Pons (tissue), 1 donor: Measurements from ENCODE around the gene RNF212.
"Not testable (repeated sequence)": the region's sequence is repeated elsewhere in the genome, so short reads cannot be mapped to it uniquely, and the experiment has no call there.

Experiments
- DNase-seq: peaks from one replicate; pipeline ENCODE4 v3.0.0-alpha.2; 2016; ENCODE audit warnings: low spot score

The RNF212 gene, protein sequence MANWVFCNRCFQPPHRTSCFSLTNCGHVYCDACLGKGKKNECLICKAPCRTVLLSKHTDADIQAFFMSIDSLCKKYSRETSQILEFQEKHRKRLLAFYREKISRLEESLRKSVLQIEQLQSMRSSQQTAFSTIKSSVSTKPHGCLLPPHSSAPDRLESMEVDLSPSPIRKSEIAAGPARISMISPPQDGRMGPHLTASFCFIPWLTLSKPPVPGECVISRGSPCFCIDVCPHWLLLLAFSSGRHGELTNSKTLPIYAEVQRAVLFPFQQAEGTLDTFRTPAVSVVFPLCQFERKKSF

DNA sequence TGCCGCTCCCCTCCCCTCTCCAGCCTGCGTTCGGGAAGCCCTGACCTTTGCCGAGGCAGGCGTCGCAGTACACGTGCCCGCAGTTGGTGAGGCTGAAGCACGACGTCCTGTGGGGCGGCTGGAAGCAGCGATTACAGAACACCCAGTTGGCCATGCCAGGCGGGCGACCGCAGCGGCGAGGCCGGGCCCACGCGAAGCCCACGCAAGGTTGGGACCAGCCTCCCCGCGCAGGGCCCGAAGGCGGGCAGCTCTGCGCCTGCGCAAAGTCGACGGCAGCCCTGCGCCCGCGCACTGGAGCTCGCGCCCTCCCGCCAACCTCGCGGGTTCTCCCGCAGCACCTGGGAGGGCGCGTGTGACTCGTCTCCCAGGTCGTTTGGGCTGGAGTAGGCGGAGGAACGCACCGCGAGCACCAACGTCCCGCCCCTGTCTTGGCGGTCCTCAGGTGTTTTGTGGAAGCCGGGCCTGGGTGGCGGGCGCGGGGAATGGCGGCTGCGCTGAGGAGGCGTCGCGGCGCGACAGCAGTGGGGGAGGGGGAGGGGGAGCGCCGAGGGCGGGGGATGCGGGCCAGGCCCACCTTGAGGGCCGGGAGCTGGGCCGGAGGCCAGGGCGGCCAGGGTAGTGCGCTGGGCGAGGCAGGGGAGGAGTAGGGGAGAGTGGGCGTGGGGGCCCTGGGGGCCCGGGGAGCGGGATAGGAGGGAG is at the start of gene RNF212:
Gene RNF212 (minus strand): TSS at position 254 of the 699 bp plus-strand sequence. CDS start 100 bp downstream, at position 154.
- DNase-seq: no peak

DNA sequence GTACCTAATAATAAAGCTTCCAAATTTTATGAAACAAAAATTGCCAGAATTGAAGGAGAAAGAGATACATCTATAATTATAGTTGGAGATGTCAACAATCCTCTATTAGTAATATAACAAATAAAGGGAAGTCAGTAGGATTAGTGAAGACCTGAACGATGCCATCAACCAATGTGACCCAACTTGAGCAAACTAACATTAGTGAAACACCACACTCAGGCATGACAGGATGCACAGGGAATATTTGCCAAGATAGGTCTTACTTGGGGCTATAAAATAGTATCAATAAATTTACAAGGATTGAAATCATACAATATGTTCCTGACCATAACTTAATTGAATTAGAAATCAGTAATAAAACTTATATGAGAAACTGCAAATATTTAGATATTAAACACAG is 47.0 kb upstream of the RNF212 start:
- no peak for DNase-seq

DNA sequence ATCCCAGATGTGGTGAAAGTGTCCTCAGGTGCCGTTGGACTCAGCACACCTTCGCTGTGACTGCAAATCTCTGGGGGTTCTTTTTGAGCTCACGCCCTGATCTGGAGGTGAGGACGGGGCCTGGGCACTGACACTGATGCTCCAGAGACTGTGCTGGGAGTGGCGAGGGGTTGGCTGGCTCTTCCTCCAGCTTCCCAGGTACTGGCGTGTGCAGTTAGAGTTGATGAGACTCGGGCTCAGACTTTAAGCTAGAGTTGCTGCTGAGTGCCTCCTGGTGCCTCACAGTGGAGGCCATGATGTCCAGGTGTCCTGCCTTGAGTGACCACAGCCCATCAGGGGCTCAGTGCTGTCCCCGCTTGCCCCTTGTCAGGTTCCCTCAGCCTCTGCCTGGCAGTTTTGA is 42.7 kb upstream of the RNF212 start:
- DNase-seq: no peak

DNA sequence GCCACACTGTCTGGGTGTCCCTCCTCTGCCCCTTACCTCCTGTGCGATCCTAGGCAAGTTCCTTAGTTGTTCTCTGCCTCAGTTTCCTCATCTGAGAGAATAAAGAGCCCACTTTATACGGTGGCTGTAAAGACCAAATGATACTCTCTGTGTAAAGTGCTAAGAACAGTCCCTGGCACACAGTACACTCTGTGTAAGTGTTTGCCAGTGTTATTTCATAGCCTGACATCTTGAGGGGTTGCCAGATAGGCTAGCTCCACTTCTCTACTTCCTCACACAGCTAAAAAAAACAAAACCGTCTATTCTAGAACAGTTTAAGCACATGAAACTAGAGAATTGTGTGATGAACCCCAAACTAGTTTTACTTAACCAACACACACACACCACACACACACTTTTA is 42.0 kb upstream of the RNF212 start:
- peak; percentile 32 for DNase-seq

DNA sequence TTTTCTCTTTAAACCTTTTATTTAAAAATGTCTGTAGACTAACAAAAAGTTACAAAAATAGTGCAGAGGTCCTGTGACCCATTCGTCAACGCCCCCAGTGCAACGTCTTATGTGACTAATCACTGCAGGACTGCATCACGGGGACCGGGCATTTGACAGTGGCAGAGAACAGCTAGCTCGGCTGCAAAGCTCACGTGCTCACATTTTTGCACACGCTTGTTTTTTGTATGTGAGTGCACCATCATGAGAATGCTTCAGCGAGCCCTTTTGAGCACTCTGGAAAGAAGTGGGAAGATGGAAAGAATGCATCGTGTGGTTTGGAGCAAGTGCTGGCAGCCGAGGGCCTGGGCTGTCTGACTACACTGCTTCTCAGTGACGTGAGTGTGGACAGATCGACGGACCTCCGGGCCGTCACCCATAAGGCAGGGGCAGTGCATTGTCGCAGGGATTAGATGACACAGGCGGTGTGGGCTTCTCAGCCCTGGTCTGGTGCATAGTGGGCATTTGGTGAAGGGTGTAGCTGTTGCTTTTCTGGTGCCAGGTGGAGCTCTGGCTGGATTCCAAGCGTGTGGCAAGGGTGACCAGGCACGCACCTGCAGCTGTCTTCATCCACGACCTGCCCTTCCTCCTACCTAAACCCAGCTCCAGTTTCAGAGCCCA is 41.3 kb upstream of the RNF212 start:
- DNase-seq: no peak

DNA sequence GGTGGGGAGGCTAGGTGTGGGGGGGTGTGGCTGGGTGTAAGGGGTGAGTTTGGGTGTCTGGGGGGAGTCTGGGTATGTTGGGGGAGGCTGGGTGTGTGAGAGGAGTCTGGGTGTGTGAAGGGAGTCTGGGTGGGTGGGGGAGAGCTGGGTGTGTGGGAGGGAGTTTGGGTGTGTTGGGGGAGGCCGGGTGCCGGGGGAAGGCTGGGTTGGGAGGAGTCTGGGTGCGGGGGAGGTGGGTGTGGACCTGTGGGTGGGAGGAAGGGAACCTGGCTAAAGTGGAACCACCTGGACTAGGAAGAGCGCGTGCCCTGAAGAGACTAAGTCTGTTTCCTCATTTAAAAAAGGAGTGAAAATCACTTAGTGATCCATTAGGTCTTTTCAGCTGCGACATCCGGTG is 40.8 kb upstream of the RNF212 start:
- DNase-seq: no peak

DNA sequence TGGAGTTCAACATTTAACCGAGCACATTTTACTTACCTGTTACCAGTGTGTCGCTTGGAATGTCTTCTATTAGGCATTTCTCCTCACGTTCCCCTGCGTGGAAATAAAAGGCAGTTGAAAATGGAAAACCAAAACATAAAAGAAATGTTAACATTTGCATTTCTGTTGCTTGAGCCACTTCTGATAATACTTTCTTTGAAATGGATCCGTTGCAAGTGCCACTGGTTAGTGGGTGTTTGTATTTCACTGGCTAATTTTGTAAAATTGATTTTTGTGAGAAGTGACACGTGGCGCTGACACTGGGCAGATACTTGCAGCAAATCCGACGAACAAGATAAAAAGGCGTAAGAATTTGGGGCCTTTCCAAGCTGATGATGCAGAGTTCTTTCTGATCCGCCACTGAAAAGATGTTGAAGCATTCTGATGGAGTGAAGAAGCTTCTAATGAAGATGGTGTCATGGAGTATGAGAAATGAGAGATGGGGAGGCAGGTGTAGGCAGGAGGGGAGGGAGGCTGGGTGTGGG is 40.3 kb upstream of the RNF212 start:
- DNase-seq: no peak

DNA sequence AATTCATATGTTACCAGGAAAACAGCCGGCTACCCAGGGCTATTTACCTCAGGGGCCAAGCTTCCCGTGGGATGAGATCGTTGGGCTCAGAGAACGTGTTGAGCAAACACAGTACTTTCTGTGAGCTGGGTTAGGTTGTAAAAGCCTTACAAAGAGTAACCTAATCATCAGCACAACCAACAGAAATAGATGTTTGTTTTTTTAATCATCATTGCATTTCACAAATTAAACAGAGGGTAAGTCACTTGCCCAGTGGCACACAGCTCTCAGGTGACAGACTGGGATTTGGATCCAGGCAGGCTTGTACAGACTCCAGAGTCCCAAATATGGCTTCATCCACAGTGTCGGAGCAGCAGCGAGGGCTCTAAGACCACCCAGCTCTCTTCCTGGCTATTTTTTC is 38.9 kb upstream of the RNF212 start:
- no peak for DNase-seq

DNA sequence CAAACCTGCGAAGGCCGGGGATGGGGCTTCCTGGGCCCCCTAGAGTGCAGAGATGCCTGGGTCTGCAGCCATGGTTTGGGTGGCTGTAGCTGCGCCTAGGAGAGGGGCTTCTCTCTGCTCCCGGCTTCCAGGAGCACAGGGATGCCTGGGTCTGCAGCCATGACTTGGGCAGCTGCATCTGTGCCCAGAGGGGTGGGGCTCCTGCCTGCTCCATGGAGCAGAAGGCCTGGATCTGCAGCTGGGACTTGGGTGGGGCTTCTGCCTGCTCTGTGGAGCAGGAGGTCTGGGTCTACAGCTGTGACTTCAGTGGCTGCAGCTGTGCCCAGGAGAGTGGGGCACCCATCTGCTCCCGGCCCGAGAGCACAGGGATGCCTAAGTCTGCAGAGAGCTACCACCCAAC is 38.2 kb upstream of the RNF212 start:
- no peak for DNase-seq

DNA sequence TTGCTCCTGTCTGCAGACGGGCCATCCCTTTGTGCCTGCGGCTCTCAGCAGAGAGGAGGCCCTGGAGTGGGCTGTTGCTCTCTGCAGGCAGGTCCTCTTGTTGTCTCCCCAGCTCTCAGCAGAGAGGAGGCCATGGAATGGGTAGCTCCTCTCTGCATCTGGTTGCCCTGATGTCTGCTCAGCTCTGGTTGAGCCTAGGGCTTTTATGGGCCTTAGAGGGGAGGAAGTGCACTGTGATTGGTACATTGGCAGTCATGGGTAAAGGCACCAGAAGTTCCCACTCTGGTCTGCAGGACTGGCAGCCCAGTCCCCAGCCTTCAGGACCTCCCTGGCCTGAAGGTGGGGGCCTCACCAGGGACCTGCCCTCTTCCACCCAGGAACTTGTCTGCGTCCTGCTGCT is 37.5 kb upstream of the RNF212 start:
- no peak for DNase-seq

DNA sequence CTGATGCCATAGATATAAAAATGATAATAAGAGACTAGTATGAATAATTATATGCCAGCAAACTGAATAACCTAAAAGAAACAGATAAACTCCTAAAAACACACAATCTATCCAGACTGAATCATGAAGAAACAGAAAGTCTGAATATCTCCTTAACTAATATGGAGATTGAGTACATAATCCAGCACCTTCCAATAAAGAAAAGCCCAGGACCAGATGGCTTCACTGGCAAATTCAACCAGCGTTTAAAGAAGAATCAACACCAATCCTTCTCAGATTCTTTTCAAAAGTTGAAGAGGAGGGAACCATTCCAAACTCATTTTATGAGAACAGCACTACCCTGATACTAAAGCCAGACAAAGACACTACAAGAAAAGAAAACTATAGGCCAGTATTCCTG is 26.5 kb upstream of the RNF212 start:
- DNase-seq: no peak

DNA sequence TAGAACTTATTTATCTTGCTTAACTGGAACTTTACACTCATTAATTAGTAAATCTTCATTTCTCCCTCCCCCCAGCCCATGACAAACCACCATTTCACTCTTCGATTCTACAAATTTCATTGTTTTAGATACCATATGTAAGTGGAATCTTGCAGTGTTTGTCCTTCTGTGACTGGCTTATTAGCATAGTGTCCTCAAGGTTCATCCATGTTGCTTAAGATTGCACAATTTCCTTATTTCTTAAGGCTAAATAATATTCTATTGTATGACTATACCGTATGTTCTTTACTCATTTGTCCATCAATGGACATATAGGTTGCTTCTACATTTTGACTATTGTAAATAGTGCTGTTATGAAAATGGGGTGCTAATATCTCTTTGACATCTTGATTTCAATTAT is 24.5 kb upstream of the RNF212 start:
- DNase-seq: no peak

DNA sequence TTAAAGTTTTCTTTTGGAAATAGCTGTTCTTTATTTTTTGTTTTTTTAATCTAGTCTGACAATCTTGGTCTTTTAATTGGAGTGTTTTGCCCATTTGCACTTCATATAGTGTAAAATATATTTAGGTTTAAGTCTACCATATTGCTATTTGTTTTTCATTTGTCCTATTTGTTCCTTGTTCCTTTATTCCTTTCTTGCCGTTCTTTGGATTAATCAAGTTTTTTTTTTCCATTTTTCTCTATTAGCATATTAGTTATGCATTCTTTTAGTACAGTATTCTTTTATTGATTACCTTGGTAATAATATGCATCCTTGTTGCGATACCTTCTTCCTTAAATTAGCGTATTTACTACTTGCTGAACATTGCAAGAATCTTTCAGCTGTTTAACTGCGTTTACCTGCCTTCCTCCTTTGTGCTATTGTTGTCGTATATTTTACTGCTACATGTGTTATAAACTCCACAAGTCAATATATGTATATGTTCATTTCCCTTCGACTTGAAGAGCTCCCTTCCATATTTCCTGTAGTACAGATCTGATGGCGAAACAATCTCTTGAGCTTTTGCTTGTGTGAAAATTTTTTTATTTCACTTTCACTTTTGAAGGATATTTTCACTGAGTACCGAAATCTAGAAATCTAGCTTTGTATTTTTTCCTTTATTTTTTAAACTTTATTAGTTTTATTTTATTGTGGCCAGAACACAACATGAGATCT is 23.9 kb upstream of the RNF212 start:
- DNase-seq: no peak

DNA sequence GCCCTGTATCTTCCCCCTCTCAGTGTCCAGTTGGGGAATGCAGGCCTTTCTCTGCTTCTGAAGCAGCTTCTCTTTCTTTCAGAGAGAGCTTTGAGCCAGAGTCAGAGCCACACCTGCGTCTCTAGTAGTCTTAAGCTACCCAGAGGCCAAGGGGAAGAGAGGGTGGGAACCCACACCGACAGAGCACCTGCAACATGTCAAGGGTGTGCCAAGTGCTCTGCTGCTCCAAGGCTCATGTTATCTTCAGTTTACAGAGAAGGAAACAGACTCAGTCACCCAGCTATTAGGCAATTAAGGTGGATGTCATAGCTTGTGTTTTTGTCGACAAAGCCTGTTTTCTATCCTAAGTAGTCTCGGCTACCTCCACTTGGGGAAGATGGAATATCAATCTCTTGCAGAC is 22.7 kb upstream of the RNF212 start:
- DNase-seq: no peak

DNA sequence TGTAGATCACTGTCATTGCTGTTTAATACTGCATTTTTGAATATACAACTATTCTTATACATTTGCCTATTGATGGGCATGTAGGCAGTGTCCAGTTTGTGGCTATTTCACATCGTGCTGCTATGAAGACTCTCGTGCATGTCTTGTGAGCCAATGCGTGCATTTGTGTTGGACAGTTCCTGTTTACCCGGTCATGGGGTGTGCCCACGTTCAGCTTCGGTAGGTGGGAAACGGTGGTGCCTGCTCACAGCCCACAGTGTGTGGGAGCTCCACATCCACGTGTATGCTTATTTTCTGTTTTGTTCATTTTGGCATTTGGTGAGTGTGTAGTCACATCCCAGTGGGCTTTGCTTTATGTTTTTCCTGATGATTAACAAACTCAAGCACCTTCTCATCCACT is 19.7 kb upstream of the RNF212 start:
- DNase-seq: no peak

DNA sequence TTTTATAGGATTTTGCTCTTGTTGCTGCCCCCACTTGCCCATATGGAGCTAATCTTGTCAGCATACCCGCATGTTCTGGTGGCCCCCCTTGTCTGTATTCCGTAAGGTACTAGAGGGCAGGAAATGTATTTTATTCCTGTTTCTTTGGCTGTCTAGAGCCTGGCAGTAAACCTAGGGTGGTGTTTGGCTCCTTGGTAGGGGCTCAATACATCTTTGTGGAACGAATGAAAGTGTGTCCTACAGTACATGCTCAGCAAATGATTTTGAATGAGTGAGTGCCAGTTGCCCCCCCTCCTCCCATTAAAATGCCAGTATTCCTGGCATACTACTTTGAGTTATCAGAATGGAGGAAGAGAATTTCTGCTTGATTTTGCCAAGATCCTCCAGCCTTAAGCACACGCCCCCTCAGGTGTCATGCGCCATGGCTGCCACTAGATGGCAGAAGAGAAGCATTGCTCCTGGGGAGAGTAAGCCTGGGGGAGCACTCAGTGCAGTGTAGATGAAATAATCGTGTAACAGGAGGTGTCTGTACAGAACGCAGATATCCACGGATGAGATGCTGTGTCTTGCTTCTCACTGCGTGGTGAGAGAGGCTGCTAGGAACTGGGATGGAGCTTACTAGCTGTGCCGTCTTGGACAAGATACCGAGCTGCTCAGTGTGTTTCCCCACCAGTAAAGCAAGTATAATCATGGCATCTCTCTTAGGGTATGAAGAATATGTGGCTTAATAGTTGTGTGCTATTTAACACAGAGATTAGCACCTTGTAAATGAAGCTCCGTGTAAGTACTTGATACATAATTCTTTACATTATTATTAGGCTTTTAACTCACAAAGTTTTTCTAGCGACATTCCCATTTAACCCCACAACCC is 17.2 kb upstream of the RNF212 start:
- DNase-seq: peak; percentile 84

DNA sequence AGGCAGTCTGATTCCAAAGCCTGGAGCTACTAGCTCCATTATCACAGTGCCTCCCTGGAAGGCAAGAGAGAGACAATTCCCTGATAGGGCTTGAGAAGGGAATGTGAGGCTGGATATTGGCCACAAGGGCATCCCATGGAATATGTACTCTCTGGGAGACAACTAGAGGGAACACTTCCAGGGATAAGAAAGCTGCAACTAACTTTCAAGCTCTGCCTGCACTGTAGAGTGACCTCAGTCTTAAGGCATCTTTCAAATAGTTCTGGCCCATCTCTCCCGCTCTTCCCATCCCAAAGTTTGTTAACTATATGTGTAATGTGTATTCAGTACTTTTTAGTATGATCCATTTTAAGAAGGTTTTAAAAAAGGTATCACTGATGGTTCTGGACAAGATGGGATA is 13.1 kb upstream of the RNF212 start:
- DNase-seq: no peak

DNA sequence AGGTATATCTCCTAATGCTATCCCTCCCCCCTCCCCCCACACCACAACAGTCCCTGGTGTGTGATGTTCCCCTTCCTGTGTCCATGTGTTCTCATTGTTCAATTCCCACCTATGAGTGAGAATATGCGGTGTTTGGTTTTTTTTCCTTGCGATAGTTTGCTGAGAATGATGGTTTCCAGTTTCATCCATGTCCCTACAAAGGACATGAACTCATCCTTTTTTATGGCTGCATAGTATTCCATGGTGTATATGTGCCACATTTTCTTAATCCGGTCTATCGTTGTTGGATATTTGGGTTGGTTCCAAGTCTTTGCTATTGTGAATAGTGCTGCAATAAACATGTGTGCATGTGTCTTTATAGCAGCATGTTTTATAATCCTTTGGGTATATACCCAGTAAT is 12.1 kb upstream of the RNF212 start:
- DNase-seq: not testable (repeated sequence)

DNA sequence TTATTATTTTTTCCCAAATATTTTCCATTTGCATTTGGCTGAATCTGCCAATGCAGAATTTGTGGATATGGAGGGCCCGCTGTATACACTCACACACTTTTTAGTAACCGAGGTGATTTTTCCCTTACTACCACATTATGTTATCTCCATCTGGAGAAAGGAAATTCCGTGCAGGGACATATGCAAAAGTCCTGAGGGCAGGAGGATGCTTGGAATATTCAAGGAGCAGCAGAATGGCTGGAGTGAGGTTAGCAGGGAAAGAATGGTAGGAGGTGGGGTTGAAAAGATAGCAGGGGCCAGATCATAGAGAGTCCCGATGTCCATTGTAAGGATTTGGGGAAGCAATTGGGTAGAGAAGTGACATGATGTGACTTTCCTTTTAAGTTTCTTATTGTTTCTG is 11.5 kb upstream of the RNF212 start:
- DNase-seq: no peak

DNA sequence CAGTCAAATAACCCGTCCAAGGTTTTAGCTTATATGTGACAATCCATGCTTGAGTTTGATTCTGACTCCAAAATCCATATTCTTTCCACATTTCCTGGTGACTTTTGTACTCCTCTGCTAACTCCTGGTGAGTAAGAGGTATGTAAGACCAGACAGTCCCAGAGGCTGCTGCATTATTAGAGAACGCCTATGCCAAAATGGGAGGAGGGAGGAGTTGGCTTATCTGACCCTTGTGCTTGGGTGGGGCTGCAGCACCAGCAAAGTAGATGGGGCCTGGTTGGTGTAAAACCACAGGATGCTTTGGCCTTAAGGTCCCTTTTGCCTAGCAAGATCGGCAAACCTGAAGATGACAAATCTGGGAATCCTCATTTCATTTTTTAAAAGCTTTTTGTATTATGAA is 9.1 kb upstream of the RNF212 start:
- no peak for DNase-seq

DNA sequence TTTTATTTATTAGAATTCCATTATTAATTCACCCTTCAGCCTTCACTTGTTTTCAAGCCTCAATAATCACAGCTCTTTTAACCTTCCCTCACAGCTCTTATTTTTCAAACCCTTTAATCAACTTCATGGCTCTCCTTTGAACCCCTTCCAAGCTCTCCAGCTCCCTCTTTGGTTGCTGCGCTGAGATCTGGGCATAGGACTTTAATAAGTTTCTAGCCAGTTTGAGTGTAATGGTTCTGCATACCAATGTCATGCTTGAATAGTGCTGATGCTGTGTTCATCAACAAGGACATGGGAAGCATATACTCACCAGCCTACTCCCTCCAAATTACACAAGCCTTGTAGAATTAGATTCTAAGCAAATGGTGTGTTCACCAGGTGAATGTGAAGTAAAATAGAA is 3.5 kb upstream of the RNF212 start:
- DNase-seq: peak; percentile 19
